K562 (cell line): ENCODE measurements around the gene ARIH1. TPM values are rescaled to one million over a fixed set of nuclear protein-coding genes. Genes with fewer than 3 reads are reported as not detected.

Source experiments
- BRD9 ChIP-seq: fragments of 450-650 bp; IDR thresholded peaks from 2 replicates; pipeline ENCODE4 v1.6.1; 2018; ENCODE audit warnings: low read depth; ENCODE audit not compliant: partially characterized antibody
- HNRNPK ChIP-seq: fragments of 200-400 bp; formaldehyde crosslinking; IDR thresholded peaks from one replicate; pipeline ENCODE4 v1.6.1; 2018; ENCODE audit warnings: mild to moderate bottlenecking, low read depth, low read length; ENCODE audit not compliant: poor library complexity, severe bottlenecking
- ILF3 ChIP-seq: fragments of 450-650 bp; IDR thresholded peaks from 2 replicates; pipeline ENCODE4 v1.6.1; 2018; ENCODE audit warnings: antibody characterized with exemption, mild to moderate bottlenecking, moderate library complexity, borderline replicate concordance
- LCOR ChIP-seq: sonication (generic); formaldehyde crosslinking; IDR thresholded peaks from 2 replicates; pipeline ENCODE4 v1.8.0; 2022; ENCODE audit warnings: mild to moderate bottlenecking, missing genetic modification reagents
- MCM3 ChIP-seq: fragments of 450-650 bp; IDR thresholded peaks from 2 replicates; pipeline ENCODE4 v1.6.1; 2016
- PCBP1 ChIP-seq: fragments of 200-400 bp; formaldehyde crosslinking; IDR thresholded peaks from 2 replicates; pipeline ENCODE4 v1.6.1; 2018; ENCODE audit warnings: mild to moderate bottlenecking, low read depth, low read length; ENCODE audit not compliant: poor library complexity, severe bottlenecking
- PHB2 ChIP-seq: fragments of 450-650 bp; IDR thresholded peaks from 2 replicates; pipeline ENCODE4 v1.6.1; 2017; ENCODE audit warnings: low read depth
- POLR2A ChIP-seq: fragments of 450-650 bp; conservative IDR thresholded peaks from 2 replicates; pipeline ENCODE4 v1.6.1; 2016
- SAFB2 ChIP-seq: fragments of 200-400 bp; formaldehyde crosslinking; IDR thresholded peaks from 2 replicates; pipeline ENCODE4 v1.6.1; 2018; ENCODE audit warnings: borderline replicate concordance, low read length, low read depth, moderate library complexity; ENCODE audit not compliant: severe bottlenecking
- SIN3A ChIP-seq, 2 experiments: fragments of 150-350 bp in 1 of 2; IDR thresholded peaks; 2 replicates each; pipeline ENCODE4 v1.6.1; 2011 to 2016; ENCODE audit warnings: borderline replicate concordance in 2 of 2, low read depth in 2 of 2, low read length in 2 of 2, mild to moderate bottlenecking in 2 of 2, moderate library complexity in 2 of 2; ENCODE audit not compliant: control insufficient read depth in 1 of 2
- ZBTB17 ChIP-seq: fragments of 450-650 bp; formaldehyde crosslinking; IDR thresholded peaks from 2 replicates; pipeline ENCODE4 v1.4.0; 2020; ENCODE audit warnings: mild to moderate bottlenecking
- polyA plus RNA-seq, 8 experiments: library from polyadenylated mRNA; depleted of rRNA in 4 of 8; stranded (reverse) in 5 of 8; unstranded in 3 of 8; fragments of >200 nt; fragmentation: Nextera tagmentation in 2 of 8; fragmentation: Illumina TruSeq in 1 of 8; extraction: Ambion mirVana in 2 of 8; extraction: Trizol in 1 of 8; gene quantifications; 2 replicates each; pipeline versions ENCODE4 v1.2.1 to v1.2.3, GENCODE V29; 2011 to 2014; ENCODE audit warnings: inconsistent platforms in 1 of 8, missing spikeins in 1 of 8
- total RNA-seq, 7 experiments: library from RNA; depleted of rRNA in 6 of 7; stranded (reverse); fragments of >200 nt in 6 of 7; fragmentation: Illumina TruSeq in 2 of 7; extraction: Trizol in 2 of 7; gene quantifications; 2 replicates each; pipeline versions ENCODE4 v1.2.1 to v1.2.3, GENCODE V29; 2011 to 2021; ENCODE audit warnings: low replicate concordance in 1 of 7
- TF ChIP-seq, protein P1 (sequence below): fragments of 250-450 bp; sonication (Bioruptor Pico); IDR thresholded peaks from 2 replicates; pipeline ENCODE4 v1.5.1; 2021; ENCODE audit warnings: mild to moderate bottlenecking
- TF ChIP-seq, protein P2 (sequence below), 2 experiments: fragments of 450-650 bp; formaldehyde crosslinking in 1 of 2; IDR thresholded peaks; 2 replicates each; pipeline versions ENCODE4 v1.4.0 to v1.6.1; 2014 to 2020; ENCODE audit warnings: mild to moderate bottlenecking in 2 of 2, borderline replicate concordance in 1 of 2, low read depth in 1 of 2
- TF ChIP-seq, protein P3 (sequence below): fragments of 450-650 bp; IDR thresholded peaks from 2 replicates; pipeline ENCODE4 v1.6.1; 2017; ENCODE audit warnings: antibody characterized with exemption
- TF ChIP-seq, protein P4 (sequence below), 2 experiments: IDR thresholded peaks; 2 replicates each; pipeline ENCODE4 v1.6.1; 2011; ENCODE audit warnings: borderline replicate concordance in 1 of 2, control low read depth in 1 of 2, low read depth in 1 of 2, low read length in 1 of 2, mild to moderate bottlenecking in 1 of 2, mixed read lengths in 1 of 2, moderate library complexity in 1 of 2; ENCODE audit not compliant: insufficient read depth in 1 of 2, insufficient read length in 1 of 2, poor library complexity in 1 of 2, severe bottlenecking in 1 of 2; ENCODE audit errors: extremely low read depth in 1 of 2

The ARIH1 gene
- total and polyA plus RNA-seq, 9 of the 15 experiments (the other 6 are each of a cell fraction or from before 2014, with no cell fraction given): 17.7 to 125 (median 31.4) TPM

DNA sequence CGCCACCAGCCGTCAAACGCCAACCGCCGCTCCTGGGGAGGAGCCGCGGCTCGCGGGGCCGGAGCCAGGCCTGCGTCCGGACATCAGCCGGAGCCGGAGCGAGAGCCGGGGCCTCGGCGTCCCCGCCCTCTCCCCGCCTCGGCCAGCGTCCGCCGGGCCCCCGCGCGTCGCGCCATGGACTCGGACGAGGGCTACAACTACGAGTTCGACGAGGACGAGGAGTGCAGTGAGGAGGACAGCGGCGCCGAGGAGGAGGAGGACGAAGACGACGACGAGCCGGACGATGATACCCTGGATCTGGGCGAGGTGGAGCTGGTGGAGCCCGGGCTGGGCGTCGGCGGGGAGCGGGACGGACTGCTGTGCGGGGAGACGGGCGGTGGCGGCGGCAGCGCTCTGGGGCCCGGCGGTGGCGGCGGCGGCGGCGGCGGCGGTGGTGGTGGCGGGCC lies 359 bp downstream of the ARIH1 start (continued):
- TF ChIP-seq, protein P1, sequence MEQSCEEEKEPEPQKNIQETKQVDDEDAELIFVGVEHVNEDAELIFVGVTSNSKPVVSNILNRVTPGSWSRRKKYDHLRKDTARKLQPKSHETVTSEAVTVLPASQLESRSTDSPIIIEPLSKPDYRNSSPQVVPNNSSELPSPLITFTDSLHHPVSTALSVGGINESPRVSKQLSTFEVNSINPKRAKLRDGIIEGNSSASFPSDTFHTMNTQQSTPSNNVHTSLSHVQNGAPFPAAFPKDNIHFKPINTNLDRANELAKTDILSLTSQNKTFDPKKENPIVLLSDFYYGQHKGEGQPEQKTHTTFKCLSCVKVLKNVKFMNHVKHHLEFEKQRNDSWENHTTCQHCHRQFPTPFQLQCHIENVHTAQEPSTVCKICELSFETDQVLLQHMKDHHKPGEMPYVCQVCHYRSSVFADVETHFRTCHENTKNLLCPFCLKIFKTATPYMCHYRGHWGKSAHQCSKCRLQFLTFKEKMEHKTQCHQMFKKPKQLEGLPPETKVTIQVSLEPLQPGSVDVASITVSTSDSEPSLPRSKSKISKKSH (CRISPR knock-in tag): no peak
- TF ChIP-seq ILF3 (0 out of 2 replicates have a peak, but pooled peaks have one; percentile 1), MCM3 (no peak), LCOR (CRISPR knock-in tag) (no peak), POLR2A (no peak), PCBP1 (peak; percentile 53), PHB2 (no peak), HNRNPK (peak; percentile 25), SIN3A (IDR thresholded peaks at IDR 0.05; ENCODE audit: borderline replicate concordance in 2 of 2, control insufficient read depth in 1 of 2, low read depth in 2 of 2, low read length in 2 of 2) (peak; percentile 1 to 63; a peak in 1 of 4 replicates), SAFB2 (no peak), ZBTB17 (CRISPR knock-in tag) (no peak), BRD9 (no peak)
- TF ChIP-seq, protein P2, sequence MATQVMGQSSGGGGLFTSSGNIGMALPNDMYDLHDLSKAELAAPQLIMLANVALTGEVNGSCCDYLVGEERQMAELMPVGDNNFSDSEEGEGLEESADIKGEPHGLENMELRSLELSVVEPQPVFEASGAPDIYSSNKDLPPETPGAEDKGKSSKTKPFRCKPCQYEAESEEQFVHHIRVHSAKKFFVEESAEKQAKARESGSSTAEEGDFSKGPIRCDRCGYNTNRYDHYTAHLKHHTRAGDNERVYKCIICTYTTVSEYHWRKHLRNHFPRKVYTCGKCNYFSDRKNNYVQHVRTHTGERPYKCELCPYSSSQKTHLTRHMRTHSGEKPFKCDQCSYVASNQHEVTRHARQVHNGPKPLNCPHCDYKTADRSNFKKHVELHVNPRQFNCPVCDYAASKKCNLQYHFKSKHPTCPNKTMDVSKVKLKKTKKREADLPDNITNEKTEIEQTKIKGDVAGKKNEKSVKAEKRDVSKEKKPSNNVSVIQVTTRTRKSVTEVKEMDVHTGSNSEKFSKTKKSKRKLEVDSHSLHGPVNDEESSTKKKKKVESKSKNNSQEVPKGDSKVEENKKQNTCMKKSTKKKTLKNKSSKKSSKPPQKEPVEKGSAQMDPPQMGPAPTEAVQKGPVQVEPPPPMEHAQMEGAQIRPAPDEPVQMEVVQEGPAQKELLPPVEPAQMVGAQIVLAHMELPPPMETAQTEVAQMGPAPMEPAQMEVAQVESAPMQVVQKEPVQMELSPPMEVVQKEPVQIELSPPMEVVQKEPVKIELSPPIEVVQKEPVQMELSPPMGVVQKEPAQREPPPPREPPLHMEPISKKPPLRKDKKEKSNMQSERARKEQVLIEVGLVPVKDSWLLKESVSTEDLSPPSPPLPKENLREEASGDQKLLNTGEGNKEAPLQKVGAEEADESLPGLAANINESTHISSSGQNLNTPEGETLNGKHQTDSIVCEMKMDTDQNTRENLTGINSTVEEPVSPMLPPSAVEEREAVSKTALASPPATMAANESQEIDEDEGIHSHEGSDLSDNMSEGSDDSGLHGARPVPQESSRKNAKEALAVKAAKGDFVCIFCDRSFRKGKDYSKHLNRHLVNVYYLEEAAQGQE (IDR thresholded peaks at IDR 0.05; ENCODE audit: borderline replicate concordance): no peak
- TF ChIP-seq, protein P2 (CRISPR knock-in tag; IDR thresholded peaks at IDR 0.05; ENCODE audit: low read depth): no peak
- TF ChIP-seq, protein P3, sequence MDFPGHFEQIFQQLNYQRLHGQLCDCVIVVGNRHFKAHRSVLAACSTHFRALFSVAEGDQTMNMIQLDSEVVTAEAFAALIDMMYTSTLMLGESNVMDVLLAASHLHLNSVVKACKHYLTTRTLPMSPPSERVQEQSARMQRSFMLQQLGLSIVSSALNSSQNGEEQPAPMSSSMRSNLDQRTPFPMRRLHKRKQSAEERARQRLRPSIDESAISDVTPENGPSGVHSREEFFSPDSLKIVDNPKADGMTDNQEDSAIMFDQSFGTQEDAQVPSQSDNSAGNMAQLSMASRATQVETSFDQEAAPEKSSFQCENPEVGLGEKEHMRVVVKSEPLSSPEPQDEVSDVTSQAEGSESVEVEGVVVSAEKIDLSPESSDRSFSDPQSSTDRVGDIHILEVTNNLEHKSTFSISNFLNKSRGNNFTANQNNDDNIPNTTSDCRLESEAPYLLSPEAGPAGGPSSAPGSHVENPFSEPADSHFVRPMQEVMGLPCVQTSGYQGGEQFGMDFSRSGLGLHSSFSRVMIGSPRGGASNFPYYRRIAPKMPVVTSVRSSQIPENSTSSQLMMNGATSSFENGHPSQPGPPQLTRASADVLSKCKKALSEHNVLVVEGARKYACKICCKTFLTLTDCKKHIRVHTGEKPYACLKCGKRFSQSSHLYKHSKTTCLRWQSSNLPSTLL: no peak
- TF ChIP-seq, protein P4, sequence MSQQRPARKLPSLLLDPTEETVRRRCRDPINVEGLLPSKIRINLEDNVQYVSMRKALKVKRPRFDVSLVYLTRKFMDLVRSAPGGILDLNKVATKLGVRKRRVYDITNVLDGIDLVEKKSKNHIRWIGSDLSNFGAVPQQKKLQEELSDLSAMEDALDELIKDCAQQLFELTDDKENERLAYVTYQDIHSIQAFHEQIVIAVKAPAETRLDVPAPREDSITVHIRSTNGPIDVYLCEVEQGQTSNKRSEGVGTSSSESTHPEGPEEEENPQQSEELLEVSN (IDR thresholded peaks at IDR 0.05; ENCODE audit: borderline replicate concordance in 1 of 2, extremely low read depth in 1 of 2, insufficient read depth in 1 of 2, insufficient read length in 1 of 2, low read depth in 1 of 2, low read length in 1 of 2, poor library complexity in 1 of 2, severe bottlenecking in 1 of 2): peak in 1 of 2 experiments; percentile 58
